IMR-90 (cell line): ENCODE measurements around the gene TSPAN17.

Source experiments
- CTCF ChIP-seq: conservative IDR thresholded peaks from 2 replicates; pipeline ENCODE4 v1.5.1; 2012; ENCODE audit warnings: mild to moderate bottlenecking, low read depth, low read length, improper control_type of control experiment
- RAD21 ChIP-seq: IDR thresholded peaks from 2 replicates; pipeline ENCODE4 v1.6.1; 2012; ENCODE audit warnings: low read length, improper control_type of control experiment
- SMC3 ChIP-seq: fragments of 150-350 bp; IDR thresholded peaks from 2 replicates; pipeline ENCODE4 v1.6.1; 2016; ENCODE audit warnings: low read depth, mild to moderate bottlenecking, antibody characterized with exemption, low read length, moderate library complexity
- TF ChIP-seq, protein P1 (sequence below): fragments of 150-350 bp; IDR thresholded peaks from 2 replicates; pipeline ENCODE4 v1.6.1; 2017; ENCODE audit warnings: mild to moderate bottlenecking, antibody characterized with exemption, low read length, low read depth

- TF ChIP-seq, protein P1, sequence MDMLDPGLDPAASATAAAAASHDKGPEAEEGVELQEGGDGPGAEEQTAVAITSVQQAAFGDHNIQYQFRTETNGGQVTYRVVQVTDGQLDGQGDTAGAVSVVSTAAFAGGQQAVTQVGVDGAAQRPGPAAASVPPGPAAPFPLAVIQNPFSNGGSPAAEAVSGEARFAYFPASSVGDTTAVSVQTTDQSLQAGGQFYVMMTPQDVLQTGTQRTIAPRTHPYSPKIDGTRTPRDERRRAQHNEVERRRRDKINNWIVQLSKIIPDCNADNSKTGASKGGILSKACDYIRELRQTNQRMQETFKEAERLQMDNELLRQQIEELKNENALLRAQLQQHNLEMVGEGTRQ, result no peak
- TF ChIP-seq CTCF, result no peak
- no peak for TF ChIP-seq SMC3
- no peak for TF ChIP-seq RAD21
Observed at GRCh38 chr5:176601901-176602482, 45.3 kb upstream of the TSPAN17 start.
